ENCODE results near the gene ZNF211.

- TF ChIP-seq, protein P1, sequence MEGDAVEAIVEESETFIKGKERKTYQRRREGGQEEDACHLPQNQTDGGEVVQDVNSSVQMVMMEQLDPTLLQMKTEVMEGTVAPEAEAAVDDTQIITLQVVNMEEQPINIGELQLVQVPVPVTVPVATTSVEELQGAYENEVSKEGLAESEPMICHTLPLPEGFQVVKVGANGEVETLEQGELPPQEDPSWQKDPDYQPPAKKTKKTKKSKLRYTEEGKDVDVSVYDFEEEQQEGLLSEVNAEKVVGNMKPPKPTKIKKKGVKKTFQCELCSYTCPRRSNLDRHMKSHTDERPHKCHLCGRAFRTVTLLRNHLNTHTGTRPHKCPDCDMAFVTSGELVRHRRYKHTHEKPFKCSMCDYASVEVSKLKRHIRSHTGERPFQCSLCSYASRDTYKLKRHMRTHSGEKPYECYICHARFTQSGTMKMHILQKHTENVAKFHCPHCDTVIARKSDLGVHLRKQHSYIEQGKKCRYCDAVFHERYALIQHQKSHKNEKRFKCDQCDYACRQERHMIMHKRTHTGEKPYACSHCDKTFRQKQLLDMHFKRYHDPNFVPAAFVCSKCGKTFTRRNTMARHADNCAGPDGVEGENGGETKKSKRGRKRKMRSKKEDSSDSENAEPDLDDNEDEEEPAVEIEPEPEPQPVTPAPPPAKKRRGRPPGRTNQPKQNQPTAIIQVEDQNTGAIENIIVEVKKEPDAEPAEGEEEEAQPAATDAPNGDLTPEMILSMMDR (conservative IDR thresholded peaks at IDR 0.05; ENCODE audit: low read depth, low read length): no peak
- no peak for TF ChIP-seq EZH2 (IDR thresholded peaks at IDR 0.05; ENCODE audit: low read length, unreplicated experiment)
Measured at GRCh38 chr19:57675881-57676280, 42.9 kb downstream of the ZNF211 start.

Measured in PC-3 (cell line).